Mesendoderm (in vitro differentiated cells): ENCODE results near the gene KCNJ6.
"Not testable (repeated sequence)": the region's sequence is repeated elsewhere in the genome, so short reads cannot be mapped to it uniquely, and the experiment has no call there.

ENCODE experiments used
- DNase-seq: peaks from one replicate; pipeline ENCODE4 v3.0.0; 2013
- H2AK5ac ChIP-seq: 2 replicates; pipeline ENCODE4 v1.6.1; 2013; ENCODE audit warnings: low read length, inconsistent platforms
- H2BK120ac ChIP-seq: 2 replicates; pipeline ENCODE4 v1.6.1; 2013; ENCODE audit warnings: low read depth, mild to moderate bottlenecking, low read length, moderate library complexity, mixed read lengths
- H2BK15ac ChIP-seq: replicated peaks from 2 replicates; pipeline ENCODE4 v1.6.1; 2013; ENCODE audit warnings: low read depth, mild to moderate bottlenecking, moderate library complexity
- H2BK5ac ChIP-seq: 2 replicates; pipeline ENCODE4 v1.6.1; 2013; ENCODE audit warnings: low read length, inconsistent platforms
- H3K18ac ChIP-seq: 2 replicates; pipeline ENCODE4 v1.6.1; 2013; ENCODE audit warnings: mild to moderate bottlenecking, low read length, mixed read lengths
- H3K23ac ChIP-seq: one replicate; pipeline ENCODE4 v1.6.1; 2013; ENCODE audit warnings: low read length
- H3K27ac ChIP-seq: 2 replicates; pipeline ENCODE4 v1.5.1; 2013; ENCODE audit warnings: low read depth, mild to moderate bottlenecking, inconsistent platforms, low read length, moderate library complexity
- H3K27me3 ChIP-seq: 2 replicates; pipeline ENCODE4 v1.6.1; 2013; ENCODE audit warnings: low read length, control low read depth, mild to moderate bottlenecking, inconsistent platforms; ENCODE audit not compliant: insufficient read depth, poor library complexity
- H3K36me3 ChIP-seq: 2 replicates; pipeline ENCODE4 v1.6.1; 2013; ENCODE audit warnings: low read length, inconsistent platforms; ENCODE audit not compliant: control insufficient read depth, insufficient read depth
- H3K4ac ChIP-seq: one replicate; pipeline ENCODE4 v1.6.1; 2013; ENCODE audit warnings: low read depth, mild to moderate bottlenecking, low read length, moderate library complexity
- H3K4me1 ChIP-seq: 2 replicates; pipeline ENCODE4 v1.6.1; 2013; ENCODE audit warnings: low read depth, low read length, inconsistent platforms; ENCODE audit not compliant: control insufficient read depth
- H3K4me2 ChIP-seq: 2 replicates; pipeline ENCODE4 v1.6.1; 2013; ENCODE audit warnings: low read length
- H3K4me3 ChIP-seq: 2 replicates; pipeline ENCODE4 v1.5.1; 2013; ENCODE audit warnings: mild to moderate bottlenecking, low read length
- H3K56ac ChIP-seq: one replicate; pipeline ENCODE4 v1.6.1; 2013; ENCODE audit warnings: low read length
- H3K79me1 ChIP-seq: 2 replicates; pipeline ENCODE4 v1.6.1; 2013; ENCODE audit warnings: low read length, inconsistent platforms
- H3K79me2 ChIP-seq: 2 replicates; pipeline ENCODE4 v1.6.1; 2013; ENCODE audit warnings: mild to moderate bottlenecking, low read length; ENCODE audit not compliant: control insufficient read depth, insufficient read depth
- H3K9ac ChIP-seq: 2 replicates; pipeline ENCODE4 v1.6.1; 2013; ENCODE audit warnings: low read length, inconsistent platforms
- H4K5ac ChIP-seq: one replicate; pipeline ENCODE4 v1.6.1; 2013; ENCODE audit warnings: low read length
- H4K8ac ChIP-seq: one replicate; pipeline ENCODE4 v1.6.1; 2013; ENCODE audit warnings: low read depth, mild to moderate bottlenecking, control low read depth, low read length, moderate library complexity
- WGBS: extraction: QIAGEN DNeasy Blood & Tissue Kit; methylation state at CpG from one replicate; pipeline ENCODE4 v1.1.7; 2013; ENCODE audit warnings: low lambda C conversion rate, missing lambda C conversion rate; ENCODE audit not compliant: insufficient coverage; ENCODE audit errors: extremely low coverage; 5-methylcytosine and 5-hydroxymethylcytosine counted together

Gene KCNJ6

GRCh38 chr21:37766129-37766528 lies 150.1 kb downstream of the KCNJ6 start:
- no peak overlapping the region for H3K27ac ChIP-seq
- H4K5ac ChIP-seq: no peak overlapping the region
- H2AK5ac ChIP-seq: no peak overlapping the region
- no peak overlapping the region for H3K18ac ChIP-seq
- no peak overlapping the region for H2BK5ac ChIP-seq
- no peaks in the 10 kb centered on the region for H3K79me2 ChIP-seq
- H3K56ac ChIP-seq: no peak overlapping the region
- H3K4me1 ChIP-seq: no peaks in the 10 kb centered on the region
- H2BK120ac ChIP-seq: no peak overlapping the region
- H3K23ac ChIP-seq: no peak overlapping the region
- no peak overlapping the region for H2BK15ac ChIP-seq
- H3K27me3 ChIP-seq: no peaks in the 10 kb centered on the region
- H3K4me2 ChIP-seq: no peak overlapping the region
- no peak for DNase-seq
- H3K36me3 ChIP-seq: no peaks in the 10 kb centered on the region
- H3K79me1 ChIP-seq: no peaks in the 10 kb centered on the region
- no peak overlapping the region for H3K9ac ChIP-seq
- H4K8ac ChIP-seq: no peak overlapping the region
- H3K4me3 ChIP-seq: no peak overlapping the region
- H3K4ac ChIP-seq: no peak overlapping the region
- no CpG with 5 or more reads among the region's 5 CpGs for WGBS

GRCh38 chr21:37765221-37765900 lies 150.9 kb downstream of the KCNJ6 start:
- no peak for DNase-seq
- Histone ChIP-seq H2BK120ac (no peak overlapping the region), H2BK15ac (no peak overlapping the region), H3K4me1 (no peaks in the 10 kb centered on the region), H3K36me3 (no peaks in the 10 kb centered on the region), H3K23ac (no peak overlapping the region), H3K56ac (no peak overlapping the region), H3K4me3 (no peak overlapping the region), H2BK5ac (no peak overlapping the region), H3K79me1 (no peaks in the 10 kb centered on the region), H4K8ac (no peak overlapping the region), H3K9ac (no peak overlapping the region), H3K27ac (no peak overlapping the region), H3K18ac (no peak overlapping the region), H2AK5ac (no peak overlapping the region), H3K27me3 (no peaks in the 10 kb centered on the region), H3K4me2 (no peak overlapping the region), H4K5ac (no peak overlapping the region), H3K79me2 (no peaks in the 10 kb centered on the region), H3K4ac (no peak overlapping the region)
- no CpG with 5 or more reads among the region's 5 CpGs for WGBS

- Histone ChIP-seq H2BK120ac (no peak overlapping the region), H4K8ac (no peak overlapping the region), H2BK5ac (no peak overlapping the region), H3K79me2 (no peaks in the 10 kb centered on the region), H3K56ac (no peak overlapping the region), H3K4me3 (no peak overlapping the region), H3K23ac (no peak overlapping the region), H3K4me2 (no peak overlapping the region), H3K27ac (no peak overlapping the region), H3K9ac (no peak overlapping the region), H3K79me1 (no peaks in the 10 kb centered on the region), H3K36me3 (no peaks in the 10 kb centered on the region), H2BK15ac (no peak overlapping the region), H3K4me1 (no peaks in the 10 kb centered on the region), H3K27me3 (no peaks in the 10 kb centered on the region), H3K18ac (no peak overlapping the region), H3K4ac (no peak overlapping the region), H4K5ac (no peak overlapping the region), H2AK5ac (no peak overlapping the region)
- DNase-seq: no peak
- no CpG with 5 or more reads among the region's 2 CpGs for WGBS
Observed at GRCh38 chr21:37764691-37765090, 151.6 kb downstream of the KCNJ6 start.

GRCh38 chr21:37763298-37763697 lies 153.0 kb downstream of the KCNJ6 start:
- no peak overlapping the region for H3K4me3 ChIP-seq
- no peak overlapping the region for H3K27ac ChIP-seq

GRCh38 chr21:37762606-37763005 lies 153.7 kb downstream of the KCNJ6 start:
- no peak overlapping the region for H2AK5ac ChIP-seq
- H3K79me1 ChIP-seq: no peaks in the 10 kb centered on the region
- H4K8ac ChIP-seq: no peak overlapping the region
- no peak overlapping the region for H3K4me2 ChIP-seq
- no peak overlapping the region for H2BK120ac ChIP-seq
- H3K18ac ChIP-seq: no peak overlapping the region
- H4K5ac ChIP-seq: no peak overlapping the region
- no peak overlapping the region for H2BK5ac ChIP-seq
- H3K23ac ChIP-seq: no peak overlapping the region
- no peak overlapping the region for H3K9ac ChIP-seq
- H3K27ac ChIP-seq: no peak overlapping the region
- H3K4me3 ChIP-seq: no peak overlapping the region
- no peak overlapping the region for H2BK15ac ChIP-seq
- WGBS: no CpG with 5 or more reads among the region's 12 CpGs
- no peak for DNase-seq
- no peaks in the 10 kb centered on the region for H3K79me2 ChIP-seq
- H3K56ac ChIP-seq: no peak overlapping the region
- H3K4ac ChIP-seq: no peak overlapping the region
- no peaks in the 10 kb centered on the region for H3K4me1 ChIP-seq
- no peaks in the 10 kb centered on the region for H3K36me3 ChIP-seq
- H3K27me3 ChIP-seq: no peaks in the 10 kb centered on the region

More at GRCh38 chr21:37763298-37763697, 153.0 kb downstream of the KCNJ6 start:
- Histone ChIP-seq H2BK15ac (no peak overlapping the region), H3K4me2 (no peak overlapping the region), H3K79me1 (no peaks in the 10 kb centered on the region), H3K27me3 (no peaks in the 10 kb centered on the region), H3K79me2 (no peaks in the 10 kb centered on the region), H3K18ac (no peak overlapping the region), H2BK120ac (no peak overlapping the region), H3K9ac (no peak overlapping the region), H3K4ac (no peak overlapping the region), H3K23ac (no peak overlapping the region), H2BK5ac (no peak overlapping the region), H3K4me1 (no peaks in the 10 kb centered on the region), H3K56ac (no peak overlapping the region), H2AK5ac (no peak overlapping the region), H3K36me3 (no peaks in the 10 kb centered on the region), H4K5ac (no peak overlapping the region), H4K8ac (no peak overlapping the region)
- no peak for DNase-seq
- no CpG with 5 or more reads among the region's 5 CpGs for WGBS

GRCh38 chr21:37761406-37761805 lies 154.9 kb downstream of the KCNJ6 start:
- H2BK120ac ChIP-seq, H4K5ac ChIP-seq, H2AK5ac ChIP-seq, H3K4ac ChIP-seq, H3K79me2 ChIP-seq, H3K9ac ChIP-seq, H2BK5ac ChIP-seq, H3K79me1 ChIP-seq, H3K27ac ChIP-seq, H3K56ac ChIP-seq, H2BK15ac ChIP-seq, H3K4me3 ChIP-seq, H3K18ac ChIP-seq, H4K8ac ChIP-seq, H3K27me3 ChIP-seq, DNase-seq, H3K4me1 ChIP-seq, H3K4me2 ChIP-seq, H3K23ac ChIP-seq, H3K36me3 ChIP-seq: not testable (repeated sequence)
- WGBS: 100% methylated on average over 4 of the region's 4 CpGs
